Mesothelial cell of epicardium (in vitro differentiated cells): ENCODE measurements around the gene PADI6. TPM values are rescaled to one million over a fixed set of nuclear protein-coding genes. Genes with fewer than 3 reads are reported as not detected.

ENCODE experiments used
- DNase-seq, 2 experiments: peaks; one replicate each; pipeline ENCODE4 v3.0.0; 2021; ENCODE audit warnings: low spot score in 2 of 2; ENCODE audit not compliant: unreplicated experiment in 2 of 2
- H3K27ac Mint-ChIP-seq: 2 replicates; pipeline ENCODE4 v1.8.0; 2021; ENCODE audit warnings: mixed read lengths
- H3K27me3 Mint-ChIP-seq: 2 replicates; pipeline ENCODE4 v1.8.0; 2021; ENCODE audit warnings: low read depth, mixed read lengths
- H3K36me3 Mint-ChIP-seq: 2 replicates; pipeline ENCODE4 v1.8.0; 2021; ENCODE audit warnings: mixed read lengths
- H3K4me1 Mint-ChIP-seq: 2 replicates; pipeline ENCODE4 v1.8.0; 2021; ENCODE audit warnings: mixed read lengths
- H3K4me3 Mint-ChIP-seq: 2 replicates; pipeline ENCODE4 v1.8.0; 2021; ENCODE audit warnings: mild to moderate bottlenecking, moderate library complexity, mixed read lengths
- H3K9me3 Mint-ChIP-seq: 2 replicates; pipeline ENCODE4 v1.8.0; 2021; ENCODE audit warnings: mixed read lengths
- total RNA-seq: library from RNA; stranded (reverse); gene quantifications from 3 replicates; pipeline ENCODE4 v1.2.1, GENCODE V29; 2021
- TF ChIP-seq, protein P1 (sequence below): fragments of 200-600 bp; sonication (generic); IDR thresholded peaks from one replicate; pipeline ENCODE4 v1.5.0; 2021; ENCODE audit warnings: antibody characterized with exemption; ENCODE audit not compliant: unreplicated experiment

Gene PADI6
- total RNA-seq, 1 donor from 2014 or later, result not detected

DNA sequence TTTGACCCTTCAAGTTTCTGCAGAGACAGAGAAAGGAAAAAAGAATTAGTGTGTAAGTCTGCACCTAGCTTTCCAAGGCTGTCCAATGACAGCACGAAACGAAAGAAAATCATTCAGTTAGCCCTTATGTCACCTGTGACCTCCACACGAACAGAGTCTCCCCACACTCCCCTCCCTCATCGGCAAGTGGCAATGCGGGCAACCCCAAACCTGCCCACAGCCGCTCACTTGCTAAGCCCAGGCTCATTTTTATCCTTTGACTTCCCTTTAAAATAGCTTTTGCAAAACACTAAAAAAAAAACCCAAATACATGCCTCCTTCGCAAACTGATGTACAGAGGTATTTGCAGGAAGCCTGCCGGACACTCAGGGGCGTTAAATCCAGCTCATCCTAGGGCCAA is 57.2 kb downstream of the PADI6 start:
- no peaks in the 10 kb centered on the region for H3K27me3 Mint-ChIP-seq
- peaks cover 36% of the 10 kb centered on the region for H3K36me3 Mint-ChIP-seq
- no peak overlapping the region for H3K27ac Mint-ChIP-seq
- DNase-seq, result no peak
- TF ChIP-seq, protein P1, sequence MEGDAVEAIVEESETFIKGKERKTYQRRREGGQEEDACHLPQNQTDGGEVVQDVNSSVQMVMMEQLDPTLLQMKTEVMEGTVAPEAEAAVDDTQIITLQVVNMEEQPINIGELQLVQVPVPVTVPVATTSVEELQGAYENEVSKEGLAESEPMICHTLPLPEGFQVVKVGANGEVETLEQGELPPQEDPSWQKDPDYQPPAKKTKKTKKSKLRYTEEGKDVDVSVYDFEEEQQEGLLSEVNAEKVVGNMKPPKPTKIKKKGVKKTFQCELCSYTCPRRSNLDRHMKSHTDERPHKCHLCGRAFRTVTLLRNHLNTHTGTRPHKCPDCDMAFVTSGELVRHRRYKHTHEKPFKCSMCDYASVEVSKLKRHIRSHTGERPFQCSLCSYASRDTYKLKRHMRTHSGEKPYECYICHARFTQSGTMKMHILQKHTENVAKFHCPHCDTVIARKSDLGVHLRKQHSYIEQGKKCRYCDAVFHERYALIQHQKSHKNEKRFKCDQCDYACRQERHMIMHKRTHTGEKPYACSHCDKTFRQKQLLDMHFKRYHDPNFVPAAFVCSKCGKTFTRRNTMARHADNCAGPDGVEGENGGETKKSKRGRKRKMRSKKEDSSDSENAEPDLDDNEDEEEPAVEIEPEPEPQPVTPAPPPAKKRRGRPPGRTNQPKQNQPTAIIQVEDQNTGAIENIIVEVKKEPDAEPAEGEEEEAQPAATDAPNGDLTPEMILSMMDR, result no peak
- H3K4me1 Mint-ChIP-seq, result peaks cover 18% of the 10 kb centered on the region
- H3K9me3 Mint-ChIP-seq, result no peaks in the 10 kb centered on the region
- H3K4me3 Mint-ChIP-seq, result no peak overlapping the region

DNA sequence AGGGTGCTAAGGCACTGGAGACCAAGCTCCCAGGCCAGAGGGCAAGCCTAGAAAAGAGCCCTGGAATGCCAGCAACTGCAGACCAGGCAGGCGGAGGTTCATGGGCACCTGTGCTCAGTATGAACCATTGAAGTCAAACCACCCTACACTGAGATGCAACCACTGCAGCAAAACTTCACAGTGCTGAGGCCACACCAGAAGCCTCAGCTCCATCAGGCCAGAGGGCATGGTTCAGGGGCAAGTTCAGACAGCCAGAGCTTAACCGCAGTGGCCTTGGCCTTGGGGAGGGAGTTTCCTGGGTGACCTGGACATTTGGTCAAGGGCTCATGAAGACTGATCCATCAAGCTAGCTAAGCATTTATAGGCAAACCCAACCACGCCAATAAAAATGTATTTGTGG is 60.4 kb downstream of the PADI6 start:
- Mint-ChIP-seq H3K36me3 (peaks cover 16% of the 10 kb centered on the region), H3K4me1 (peaks cover 20% of the 10 kb centered on the region)

DNA sequence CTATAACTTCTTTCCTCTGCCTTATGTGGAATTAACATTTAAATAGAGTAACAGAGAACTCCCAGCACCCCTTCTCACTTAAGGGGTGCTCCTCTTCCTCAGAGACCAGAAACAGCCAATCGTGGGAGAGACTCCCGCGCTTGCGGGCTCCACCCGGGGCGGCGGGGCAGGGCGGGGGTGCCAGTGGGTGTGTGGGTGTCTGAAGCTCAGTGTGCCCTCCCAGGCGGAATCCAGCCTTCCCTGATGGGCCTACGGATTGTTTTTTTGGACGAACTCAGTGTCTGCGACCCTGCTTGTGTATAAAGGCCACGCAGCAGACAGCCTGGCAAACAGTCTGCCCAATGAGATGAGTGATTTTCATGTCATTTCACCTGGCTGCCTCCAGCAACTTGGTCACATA is 61.3 kb downstream of the PADI6 start:
- no peak overlapping the region for H3K27ac Mint-ChIP-seq
- no peaks in the 10 kb centered on the region for H3K9me3 Mint-ChIP-seq
- DNase-seq, result no peak
- no peaks in the 10 kb centered on the region for H3K27me3 Mint-ChIP-seq
- H3K4me3 Mint-ChIP-seq, result no peak overlapping the region
- H3K36me3 Mint-ChIP-seq, result peaks cover 16% of the 10 kb centered on the region
- TF ChIP-seq, protein P1, result no peak
- H3K4me1 Mint-ChIP-seq, result peaks cover 20% of the 10 kb centered on the region

More for the DNA sequence above, 60.4 kb downstream of the PADI6 start:
- H3K9me3 Mint-ChIP-seq, result no peaks in the 10 kb centered on the region
- no peaks in the 10 kb centered on the region for H3K27me3 Mint-ChIP-seq
- no peak overlapping the region for H3K4me3 Mint-ChIP-seq
- no peak for DNase-seq
- TF ChIP-seq, protein P1, result no peak
- H3K27ac Mint-ChIP-seq, result no peak overlapping the region

DNA sequence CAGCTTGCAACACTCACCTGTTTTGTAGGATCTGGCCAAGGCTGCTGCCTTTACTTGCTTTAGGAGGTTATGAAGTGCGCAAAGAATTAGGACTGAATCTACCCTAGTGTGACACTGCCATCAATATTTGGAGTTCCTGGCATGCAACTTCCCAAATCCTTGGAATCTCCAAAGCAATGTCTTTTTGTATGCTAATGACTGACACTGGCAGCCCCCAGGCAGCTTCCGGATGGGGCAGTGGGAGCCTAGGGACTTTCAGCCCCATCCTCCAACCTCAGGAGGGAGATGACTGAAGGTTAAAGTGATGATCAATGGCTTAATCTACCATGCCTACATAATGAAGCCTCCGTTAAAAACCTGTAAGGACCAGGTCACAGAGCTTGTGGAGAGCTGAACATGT is 62.0 kb downstream of the PADI6 start:
- Mint-ChIP-seq H3K4me3 (no peak overlapping the region), H3K27ac (no peak overlapping the region), H3K36me3 (peaks cover 12% of the 10 kb centered on the region), H3K4me1 (peaks cover 20% of the 10 kb centered on the region), H3K27me3 (no peaks in the 10 kb centered on the region), H3K9me3 (no peaks in the 10 kb centered on the region)
- DNase-seq, result no peak
- TF ChIP-seq, protein P1, result no peak

DNA sequence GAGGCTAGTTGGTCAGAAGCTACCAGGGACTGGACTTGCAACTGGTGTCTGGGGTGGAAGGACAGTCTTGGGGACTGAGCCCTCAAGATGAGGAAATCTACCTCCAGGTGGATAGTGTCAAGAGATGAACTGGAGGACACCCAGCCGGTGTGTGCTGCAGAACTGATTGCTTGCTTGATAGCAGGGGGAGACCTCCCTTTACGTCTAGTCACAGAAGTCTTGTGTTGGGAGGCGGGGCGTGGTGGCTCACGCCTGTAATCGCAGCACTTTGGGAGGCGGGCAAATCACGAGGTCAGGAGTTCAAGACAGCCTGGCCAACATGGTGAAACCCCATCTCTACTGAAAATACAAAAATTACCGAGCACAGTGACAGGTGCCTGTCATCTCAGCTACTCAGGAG is 62.6 kb downstream of the PADI6 start:
- Mint-ChIP-seq H3K36me3 (peaks cover 7% of the 10 kb centered on the region), H3K9me3 (no peaks in the 10 kb centered on the region), H3K4me3 (no peak overlapping the region), H3K4me1 (peaks cover 20% of the 10 kb centered on the region), H3K27me3 (no peaks in the 10 kb centered on the region), H3K27ac (no peak overlapping the region)
- DNase-seq, result no peak
- TF ChIP-seq, protein P1, result no peak
